Omental fat pad (tissue), 4 donors: ENCODE results near the gene TANC1. TPM values are rescaled to one million over a fixed set of nuclear protein-coding genes. Genes with fewer than 3 reads are reported as not detected.
A peak's percentile ranks its signal among the peaks of the same experiment; 100 is the strongest.

Experiments
- ATAC-seq: fragments of 150-250 bp; one replicate; pipeline ENCODE4 v1.9.1; 2016; ENCODE audit warnings: mild to moderate bottlenecking, moderate library complexity; ENCODE audit not compliant: low FRiP score
- DNase-seq: peaks from one replicate; pipeline ENCODE4 v3.0.0-alpha.2; 2019; ENCODE audit warnings: low spot score
- CTCF ChIP-seq, 3 donors: fragments of 450-650 bp; IDR thresholded peaks; one replicate each; pipeline ENCODE4 v1.5.1; 2016 to 2017; ENCODE audit warnings: antibody characterized with exemption in 3 of 3, mild to moderate bottlenecking in 3 of 3, moderate library complexity in 2 of 3
- total RNA-seq, 4 donors: library from RNA; depleted of rRNA; stranded (reverse); fragments of >200 nt; gene quantifications; one replicate each; pipeline ENCODE4 v1.1.0, GENCODE V29; 2016

TANC1 gene
- total RNA-seq, 4 donors from 2014 or later, result 26.4 to 72.5 (median 34.9) TPM

- ATAC-seq, result no peak
- TF ChIP-seq CTCF (IDR thresholded peaks at IDR 0.05), result no peak
- DNase-seq, result no peak
Observed at GRCh38 chr2:158998551-158999248, 30.3 kb downstream of the TANC1 start.

- no peak for TF ChIP-seq CTCF (IDR thresholded peaks at IDR 0.05)
- ATAC-seq, result no peak
- no peak for DNase-seq
Observed at GRCh38 chr2:158999458-158999857, 31.0 kb downstream of the TANC1 start.

- ATAC-seq (no peak), DNase-seq (no peak)
- TF ChIP-seq CTCF (IDR thresholded peaks at IDR 0.05), result no peak
Observed at GRCh38 chr2:159000072-159000471, 31.6 kb downstream of the TANC1 start.

- TF ChIP-seq CTCF (IDR thresholded peaks at IDR 0.05), result no peak
- no peak for ATAC-seq
- DNase-seq, result no peak
Observed at GRCh38 chr2:159002462-159003111, 34.1 kb downstream of the TANC1 start.

GRCh38 chr2:159003555-159003954, 35.1 kb downstream of the TANC1 start:
- no peak for TF ChIP-seq CTCF (IDR thresholded peaks at IDR 0.05)
- ATAC-seq (no peak), DNase-seq (no peak)

GRCh38 chr2:159004849-159005248, 36.4 kb downstream of the TANC1 start:
- ATAC-seq, result no peak
- no peak for TF ChIP-seq CTCF (IDR thresholded peaks at IDR 0.05)
- DNase-seq, result no peak

GRCh38 chr2:159009940-159010339, 41.5 kb downstream of the TANC1 start:
- ATAC-seq, result peak; percentile 47
- no peak for DNase-seq
- TF ChIP-seq CTCF (IDR thresholded peaks at IDR 0.05), result no peak
